IPS-18a (cell line): ENCODE data around the gene NRXN2.

Experiments used
- H3K27ac ChIP-seq: one replicate; pipeline ENCODE4 v1.5.1; 2013; ENCODE audit warnings: low read length
- H3K27me3 ChIP-seq: one replicate; pipeline ENCODE4 v1.6.1; 2013; ENCODE audit warnings: mild to moderate bottlenecking, low read length; ENCODE audit not compliant: control insufficient read depth, insufficient read depth
- H3K36me3 ChIP-seq: one replicate; pipeline ENCODE4 v1.6.1; 2013; ENCODE audit warnings: low read depth, low read length; ENCODE audit not compliant: control insufficient read depth
- H3K4me1 ChIP-seq: one replicate; pipeline ENCODE4 v1.6.1; 2013; ENCODE audit warnings: low read depth, low read length; ENCODE audit not compliant: control insufficient read depth
- H3K4me3 ChIP-seq: one replicate; pipeline ENCODE4 v1.5.1; 2013; ENCODE audit warnings: low read length
- H3K9ac ChIP-seq: one replicate; pipeline ENCODE4 v1.6.1; 2013; ENCODE audit warnings: mild to moderate bottlenecking, low read length, moderate library complexity
- H3K9me3 ChIP-seq: one replicate; pipeline ENCODE4 v1.6.1; 2013; ENCODE audit warnings: low read depth, low read length; ENCODE audit not compliant: control insufficient read depth

Gene NRXN2

DNA sequence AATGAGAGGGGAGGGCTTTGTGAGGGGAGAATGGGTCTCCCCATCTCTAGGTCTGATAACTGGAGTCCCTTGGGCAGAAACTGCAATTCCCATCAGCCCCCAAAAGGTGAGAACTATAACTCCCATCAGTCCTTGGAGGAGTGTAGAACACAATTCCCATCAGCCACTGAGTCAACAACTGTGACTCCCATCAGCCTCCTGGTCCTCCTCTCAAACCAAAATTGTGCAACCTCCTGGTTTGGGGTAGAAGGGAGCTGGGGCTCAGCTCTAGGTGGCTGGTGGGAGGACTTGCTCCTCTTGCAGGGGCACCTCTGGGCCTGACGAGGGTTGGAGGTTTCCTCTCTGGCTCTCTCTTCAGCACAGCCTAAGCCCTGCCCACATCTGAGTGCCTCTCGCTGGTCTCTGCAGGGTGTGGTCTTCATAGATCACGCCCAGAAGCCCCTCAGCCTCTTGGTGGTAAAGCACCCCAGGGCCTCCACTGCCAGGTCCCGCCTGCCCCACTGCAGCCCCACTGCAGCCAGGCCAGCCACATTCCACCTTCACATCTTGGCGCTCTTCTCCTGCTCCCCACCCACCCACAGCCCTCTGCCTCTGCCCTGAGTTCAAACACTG, 113.5 kb downstream of the NRXN2 start:
- Histone ChIP-seq H3K36me3 (no peaks in the 10 kb centered on the region), H3K9me3 (no peaks in the 10 kb centered on the region), H3K4me3 (no peak overlapping the region), H3K4me1 (peaks cover 4% of the 10 kb centered on the region), H3K27me3 (no peaks in the 10 kb centered on the region), H3K27ac (no peak overlapping the region), H3K9ac (no peak overlapping the region)

DNA sequence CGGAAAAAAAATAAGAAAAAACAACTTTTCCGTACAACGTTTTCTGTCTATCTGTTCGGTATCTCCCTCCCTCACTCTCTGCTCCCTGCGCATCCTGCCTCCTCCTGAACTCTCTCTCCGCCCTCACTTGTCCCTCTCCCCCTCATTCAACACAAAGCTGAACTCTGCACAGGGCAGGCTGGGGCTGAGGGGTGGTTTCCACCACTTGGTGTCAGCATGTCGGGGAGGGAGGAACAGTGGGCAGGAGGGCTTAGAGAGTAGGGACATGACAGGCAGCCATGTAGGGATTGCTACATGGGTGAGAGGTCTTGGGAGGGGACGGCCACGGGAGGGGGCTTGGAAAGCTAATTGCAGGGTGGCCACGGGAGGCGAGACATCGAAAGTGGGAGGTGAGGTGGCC, 114.4 kb downstream of the NRXN2 start:
- H3K27ac ChIP-seq = no peak overlapping the region
- H3K27me3 ChIP-seq = no peaks in the 10 kb centered on the region
- H3K9me3 ChIP-seq = no peaks in the 10 kb centered on the region
- no peaks in the 10 kb centered on the region for H3K36me3 ChIP-seq
- H3K4me3 ChIP-seq = no peak overlapping the region
- H3K4me1 ChIP-seq = peaks cover 4% of the 10 kb centered on the region
- no peak overlapping the region for H3K9ac ChIP-seq

DNA sequence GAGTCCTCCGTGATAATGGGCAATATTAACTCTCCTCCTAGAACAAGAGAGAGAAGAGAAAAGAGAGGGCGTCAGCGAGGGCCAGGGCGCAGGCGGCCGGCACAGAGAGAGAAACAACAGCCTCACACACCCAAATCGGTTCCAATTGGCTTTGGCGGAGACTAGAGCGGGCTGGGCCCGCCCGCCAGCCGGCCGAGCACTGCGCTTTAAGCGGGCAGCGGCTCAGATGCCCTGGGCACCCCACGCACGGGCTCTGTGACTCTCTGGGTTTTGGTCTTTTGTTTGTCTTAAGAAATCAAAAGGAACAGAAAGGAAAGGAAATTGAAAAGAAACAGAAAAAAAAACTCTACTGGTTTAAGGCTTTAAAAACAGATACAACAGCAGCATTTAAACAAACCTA, 115.0 kb downstream of the NRXN2 start:
- Histone ChIP-seq H3K27me3 (no peaks in the 10 kb centered on the region), H3K4me3 (no peak overlapping the region), H3K4me1 (peaks cover 4% of the 10 kb centered on the region), H3K9ac (no peak overlapping the region), H3K36me3 (no peaks in the 10 kb centered on the region), H3K27ac (no peak overlapping the region), H3K9me3 (no peaks in the 10 kb centered on the region)

DNA sequence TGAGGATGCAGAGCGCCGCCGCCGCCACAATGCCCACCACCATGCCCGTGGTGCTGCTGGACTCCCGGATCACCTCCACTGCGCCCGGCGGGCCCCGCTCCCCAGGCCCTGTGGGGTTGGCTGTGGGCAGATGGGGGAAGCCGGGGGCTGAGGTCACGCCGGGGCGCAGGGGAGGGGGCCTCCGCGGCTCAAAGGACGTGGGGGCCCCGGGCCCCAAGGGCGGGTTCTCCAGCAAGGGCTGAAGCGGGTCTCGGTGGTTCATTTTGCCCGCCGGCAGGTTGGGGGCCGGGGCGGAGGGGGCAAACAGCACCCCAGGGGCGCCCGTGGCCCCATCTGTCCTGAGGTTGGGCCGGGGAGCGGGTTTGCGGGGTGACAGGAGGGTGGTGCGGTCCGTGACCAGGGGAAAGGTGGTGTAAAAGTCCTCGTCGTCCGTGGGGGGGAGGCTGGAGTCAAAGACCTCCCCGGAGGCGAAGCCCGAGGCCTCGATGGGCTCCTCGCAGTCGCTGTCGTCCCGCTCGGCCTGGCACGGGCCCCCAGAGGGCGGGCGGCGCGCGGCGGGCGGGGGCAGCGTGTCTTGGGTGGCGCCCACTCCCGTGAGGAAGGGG, 115.5 kb downstream of the NRXN2 start:
- peaks cover 4% of the 10 kb centered on the region for H3K4me1 ChIP-seq
- H3K9me3 ChIP-seq = no peaks in the 10 kb centered on the region
- no peak overlapping the region for H3K27ac ChIP-seq
- H3K27me3 ChIP-seq = no peaks in the 10 kb centered on the region
- H3K9ac ChIP-seq = no peak overlapping the region
- H3K36me3 ChIP-seq = no peaks in the 10 kb centered on the region
- no peak overlapping the region for H3K4me3 ChIP-seq

DNA sequence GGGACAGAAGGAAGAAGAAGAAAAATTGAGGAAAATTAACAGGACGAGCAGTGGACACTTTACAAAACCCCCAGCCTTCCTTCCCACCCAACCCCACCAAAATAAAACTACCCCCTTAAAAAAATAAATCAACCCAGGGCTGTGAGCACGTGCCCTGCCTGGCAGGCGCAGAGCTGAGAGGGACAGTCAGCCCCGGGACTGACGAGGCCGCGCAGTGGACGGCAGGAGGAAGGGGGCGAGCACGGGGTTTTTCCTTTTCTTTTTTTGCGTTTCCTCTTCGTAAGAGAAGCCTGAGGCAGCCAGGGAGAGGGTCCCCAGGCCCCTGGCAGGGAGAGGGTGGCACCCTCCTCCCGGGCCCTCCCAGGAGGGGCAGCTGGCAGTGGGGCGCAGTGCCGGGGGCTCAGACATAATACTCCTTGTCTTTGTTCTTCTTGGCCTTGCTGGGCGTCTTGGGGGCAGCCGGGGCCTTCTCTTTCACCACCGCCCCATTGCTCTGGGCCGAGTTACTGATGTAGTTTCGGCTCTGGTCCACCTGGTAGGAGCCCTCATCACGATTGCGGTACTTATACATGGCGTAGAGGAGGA, 116.1 kb downstream of the NRXN2 start:
- no peak overlapping the region for H3K4me3 ChIP-seq
- H3K27me3 ChIP-seq = no peaks in the 10 kb centered on the region
- no peak overlapping the region for H3K9ac ChIP-seq
- no peak overlapping the region for H3K27ac ChIP-seq
- peaks cover 4% of the 10 kb centered on the region for H3K4me1 ChIP-seq
- no peaks in the 10 kb centered on the region for H3K9me3 ChIP-seq
- H3K36me3 ChIP-seq = no peaks in the 10 kb centered on the region

DNA sequence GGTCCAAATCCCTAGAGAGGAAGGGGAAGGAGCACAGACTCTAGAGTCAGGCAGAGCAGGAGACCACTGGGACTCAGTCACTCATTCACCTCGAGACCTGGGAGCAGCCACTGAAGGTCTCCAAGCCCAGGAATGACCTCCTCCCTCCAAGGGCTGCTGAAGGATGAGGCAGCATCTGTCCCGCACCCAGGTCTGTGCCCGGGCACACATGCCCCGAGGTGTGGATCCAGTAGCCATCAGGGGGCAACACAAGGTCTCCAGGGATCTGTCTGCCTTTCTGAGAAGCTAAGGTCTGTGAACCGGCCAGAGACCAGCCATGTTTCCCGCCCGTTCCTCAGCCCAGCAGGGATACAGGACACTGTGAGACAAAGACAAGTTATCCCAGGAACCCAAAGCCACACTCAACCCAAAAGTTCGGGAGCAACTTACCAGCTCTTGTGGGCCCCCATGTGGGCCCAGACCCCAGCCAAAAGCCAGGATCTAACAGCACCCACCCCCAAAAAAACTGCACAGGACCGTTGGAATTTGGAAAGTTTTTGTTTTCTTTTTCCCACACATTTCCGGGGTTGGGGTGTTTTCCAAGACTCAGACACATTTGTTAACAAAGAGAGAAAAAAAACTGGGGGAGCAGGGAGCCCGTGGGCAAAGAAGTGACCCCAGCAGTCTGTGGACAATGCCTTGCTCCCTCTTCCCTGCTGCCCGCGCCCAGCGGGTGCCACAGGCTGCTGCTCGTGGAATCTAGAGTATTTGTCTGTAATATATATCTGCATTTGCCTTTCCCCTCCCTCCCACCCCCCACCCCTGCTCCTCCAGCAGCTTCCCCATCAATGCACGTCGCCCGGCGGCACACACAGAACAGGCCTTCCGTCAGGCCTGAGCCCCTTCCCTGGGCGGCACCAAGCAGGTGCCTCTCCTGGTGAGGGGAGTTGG, 117.1 kb downstream of the NRXN2 start:
- Histone ChIP-seq H3K27me3 (no peaks in the 10 kb centered on the region), H3K4me1 (peaks cover 4% of the 10 kb centered on the region)

DNA sequence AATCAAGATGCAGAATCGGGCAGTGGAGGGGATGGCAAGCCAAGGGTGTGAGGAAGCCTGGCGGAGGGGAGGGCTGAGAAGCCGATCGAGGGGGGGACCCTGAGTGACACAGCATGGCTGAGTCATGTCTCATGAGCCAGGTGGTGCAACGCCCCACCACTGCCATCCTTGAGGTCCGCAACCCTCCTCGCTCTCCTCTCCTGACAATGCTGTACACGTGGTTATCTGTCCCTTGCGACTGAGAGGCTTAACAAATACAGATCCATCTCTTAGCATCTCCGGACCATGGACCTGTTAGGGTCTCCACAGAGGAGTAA, 117.8 kb downstream of the NRXN2 start:
- Histone ChIP-seq H3K4me1 (peaks cover 4% of the 10 kb centered on the region), H3K4me3 (no peak overlapping the region), H3K27me3 (no peaks in the 10 kb centered on the region), H3K9ac (no peak overlapping the region), H3K9me3 (no peaks in the 10 kb centered on the region), H3K27ac (no peak overlapping the region), H3K36me3 (no peaks in the 10 kb centered on the region)

More for the DNA sequence above, 117.1 kb downstream of the NRXN2 start:
- H3K9me3 ChIP-seq = no peaks in the 10 kb centered on the region
- no peaks in the 10 kb centered on the region for H3K36me3 ChIP-seq
- no peak overlapping the region for H3K27ac ChIP-seq
- H3K9ac ChIP-seq = no peak overlapping the region
- no peak overlapping the region for H3K4me3 ChIP-seq

GRCh38 chr11:64604458-64605243, 118.3 kb downstream of the NRXN2 start:
- H3K4me1 ChIP-seq = peaks cover 4% of the 10 kb centered on the region
- no peaks in the 10 kb centered on the region for H3K36me3 ChIP-seq
- no peak overlapping the region for H3K27ac ChIP-seq
- no peak overlapping the region for H3K9ac ChIP-seq
- H3K9me3 ChIP-seq = no peaks in the 10 kb centered on the region
- no peak overlapping the region for H3K4me3 ChIP-seq
- H3K27me3 ChIP-seq = no peaks in the 10 kb centered on the region

GRCh38 chr11:64603411-64604110, 119.4 kb downstream of the NRXN2 start:
- no peak overlapping the region for H3K4me3 ChIP-seq
- no peak overlapping the region for H3K9ac ChIP-seq
- no peaks in the 10 kb centered on the region for H3K9me3 ChIP-seq
- no peaks in the 10 kb centered on the region for H3K36me3 ChIP-seq
- H3K27ac ChIP-seq = no peak overlapping the region
- H3K27me3 ChIP-seq = no peaks in the 10 kb centered on the region
- H3K4me1 ChIP-seq = peaks cover 4% of the 10 kb centered on the region

GRCh38 chr11:64602466-64603070, 120.4 kb downstream of the NRXN2 start:
- Histone ChIP-seq H3K4me1 (no peaks in the 10 kb centered on the region), H3K9me3 (no peaks in the 10 kb centered on the region), H3K4me3 (no peak overlapping the region), H3K36me3 (no peaks in the 10 kb centered on the region), H3K9ac (no peak overlapping the region), H3K27me3 (no peaks in the 10 kb centered on the region), H3K27ac (no peak overlapping the region)
